ENCODE results near the gene TMIGD1. TPM values are rescaled to one million over a fixed set of nuclear protein-coding genes. Genes with fewer than 3 reads are reported as not detected.

Gene TMIGD1
- total RNA-seq, 1 experiment from 2014 or later, result not detected

GRCh38 chr17:30352240-30352814 lies 18.5 kb upstream of the TMIGD1 start:
- H3K79me2 ChIP-seq (ENCODE audit: insufficient read depth, low read length), result no peaks in the 10 kb centered on the region
- H2BK12ac ChIP-seq (ENCODE audit: insufficient read length, low read depth, low read length), result no peak overlapping the region
- no peak overlapping the region for H3K4ac ChIP-seq (ENCODE audit: low read depth, low read length)
- no peak overlapping the region for H3K4me2 ChIP-seq (ENCODE audit: insufficient read depth, insufficient read length, low read length)
- H4K8ac ChIP-seq (replicated peaks; ENCODE audit: insufficient read length, low read depth, low read length), result no peak overlapping the region
- no peak overlapping the region for H4K5ac ChIP-seq (ENCODE audit: insufficient read length, low read depth, low read length)
- no peak overlapping the region for H3K14ac ChIP-seq (ENCODE audit: insufficient read depth, low read length)
- H3T11ph ChIP-seq (ENCODE audit: low read length), result no peak overlapping the region
- H3K4me3 Mint-ChIP-seq, result no peak overlapping the region
- peaks cover 7 to 8% of the 10 kb centered on the region in 2 experiments for H3K4me1 Mint-ChIP-seq
- H3K79me1 ChIP-seq (ENCODE audit: insufficient read depth, low read depth, low read length, poor library complexity, severe bottlenecking), result no peaks in the 10 kb centered on the region
- H3K27ac ChIP-seq (ENCODE audit: insufficient read length, low read depth, low read length), result no peak overlapping the region
- no peak overlapping the region for H4K91ac ChIP-seq (ENCODE audit: insufficient read length, low read depth, low read length)
- H2BK5ac ChIP-seq (ENCODE audit: insufficient read length, low read length), result no peak overlapping the region
- H3K56ac ChIP-seq (ENCODE audit: insufficient read length, low read depth, low read length), result no peak overlapping the region
- H3K23ac ChIP-seq (ENCODE audit: insufficient read length, low read depth, low read length), result no peak overlapping the region
- H3K27me3 ChIP-seq (ENCODE audit: insufficient read depth, low read length), result no peaks in the 10 kb centered on the region
- no CpG with 5 or more reads among the region's 2 CpGs for WGBS (ENCODE audit: extremely low coverage, insufficient read length, low lambda C conversion rate)
- no peak overlapping the region for H2BK20ac ChIP-seq (ENCODE audit: low read depth, low read length, poor library complexity, severe bottlenecking)
- no peak for TF ChIP-seq CTCF (conservative IDR thresholded peaks at IDR 0.05)
- 0 out of 5 replicates have a peak, but pooled peaks cover 0 to 2% of the 10 kb centered on the region in 2 experiments for H3K9me3 Mint-ChIP-seq
- no peak overlapping the region for H2AFZ ChIP-seq (ENCODE audit: low read length)
- no peaks in the 10 kb centered on the region for H4K20me1 ChIP-seq (ENCODE audit: control insufficient read depth, insufficient read depth, insufficient read length)
- no peak overlapping the region for H3K18ac ChIP-seq (ENCODE audit: insufficient read length, low read depth, low read length)
- no peaks in the 10 kb centered on the region for H3K4me1 ChIP-seq (ENCODE audit: insufficient read depth, low read length)
- H2AK5ac ChIP-seq (ENCODE audit: insufficient read length, low read length), result no peak overlapping the region
- H3K27me3 Mint-ChIP-seq (ENCODE audit: low read depth), result no peaks in the 10 kb centered on the region; the same call in 1 of the 2 replicates
- no peaks in the 10 kb centered on the region for H3K23me2 ChIP-seq (ENCODE audit: insufficient read length, low read depth, low read length, poor library complexity, severe bottlenecking)
- H2BK120ac ChIP-seq (ENCODE audit: low read depth, low read length, poor library complexity, severe bottlenecking), result no peak overlapping the region
- no peaks in the 10 kb centered on the region for H3K36me3 Mint-ChIP-seq (ENCODE audit: insufficient read depth in 1 of 3, low read depth in 3 of 3)
- H2BK15ac ChIP-seq (ENCODE audit: low read depth, low read length), result no peak overlapping the region
- H3K27ac Mint-ChIP-seq, result no peak overlapping the region
- no peak overlapping the region for H3K9ac ChIP-seq (ENCODE audit: extremely low read depth, insufficient read length, low read length)
- DNase-seq, result no peak
- no peaks in the 10 kb centered on the region for H3K9me3 ChIP-seq (ENCODE audit: control insufficient read depth, low read depth, low read length)
